GM23338 (cell line): ENCODE measurements around the gene TRMT11. TPM values are rescaled to one million over a fixed set of nuclear protein-coding genes. Genes with fewer than 3 reads are reported as not detected.

Experiments used
- ATAC-seq: fragments of 200-7000 bp; cut with Tn5 transposase; 3 replicates; pipeline ENCODE4 v1.9.1; 2020
- DNase-seq: peaks from one replicate; pipeline ENCODE4 v3.0.0-alpha.2; 2015; ENCODE audit warnings: low spot score
- H2AFZ ChIP-seq: fragments of 200-600 bp; sonication (generic); 2 replicates; pipeline ENCODE4 v1.8.0; 2016; ENCODE audit warnings: antibody characterized with exemption, mild to moderate bottlenecking, moderate library complexity
- H3F3A ChIP-seq: fragments of 200-600 bp; sonication (generic); replicated peaks from 2 replicates; pipeline ENCODE4 v1.8.0; 2017; ENCODE audit warnings: antibody characterized with exemption, mixed run types, low read depth
- H3K27ac ChIP-seq: fragments of 200-600 bp; sonication (generic); 2 replicates; pipeline ENCODE4 v1.6.1; 2016; ENCODE audit warnings: low read depth
- H3K27me3 ChIP-seq: fragments of 200-600 bp; sonication (generic); 2 replicates; pipeline ENCODE4 v1.8.0; 2016; ENCODE audit warnings: mild to moderate bottlenecking, mixed run types, moderate library complexity; ENCODE audit not compliant: insufficient read depth
- H3K36me3 ChIP-seq: fragments of 200-600 bp; sonication (generic); 2 replicates; pipeline ENCODE4 v1.8.0; 2016; ENCODE audit warnings: mild to moderate bottlenecking; ENCODE audit not compliant: insufficient read depth
- H3K4me1 ChIP-seq: fragments of 200-600 bp; sonication (generic); 2 replicates; pipeline ENCODE4 v1.8.0; 2016; ENCODE audit warnings: mild to moderate bottlenecking, moderate library complexity; ENCODE audit not compliant: insufficient read depth
- H3K4me2 ChIP-seq: fragments of 200-600 bp; sonication (generic); 2 replicates; pipeline ENCODE4 v1.7.1; 2017; ENCODE audit warnings: mixed run types
- H3K4me3 ChIP-seq: fragments of 200-600 bp; sonication (generic); 2 replicates; pipeline ENCODE4 v1.6.1; 2016; ENCODE audit warnings: mixed run types
- H3K79me2 ChIP-seq: fragments of 200-600 bp; sonication (generic); replicated peaks from 2 replicates; pipeline ENCODE4 v1.8.0; 2017; ENCODE audit warnings: mild to moderate bottlenecking; ENCODE audit not compliant: insufficient read depth
- H3K9me2 ChIP-seq: fragments of 200-600 bp; sonication (generic); 2 replicates; pipeline ENCODE4 v1.8.0; 2017; ENCODE audit not compliant: insufficient read depth
- H4K20me1 ChIP-seq: fragments of 200-600 bp; sonication (generic); replicated peaks from 2 replicates; pipeline ENCODE4 v1.8.0; 2017; ENCODE audit warnings: mild to moderate bottlenecking; ENCODE audit not compliant: insufficient read depth
- H3K27ac Mint-ChIP-seq: 2 replicates; pipeline ENCODE4 v1.8.0; 2020; ENCODE audit warnings: inconsistent platforms, mild to moderate bottlenecking, moderate library complexity, mixed read lengths
- H3K27me3 Mint-ChIP-seq: 3 replicates; pipeline ENCODE4 v1.8.0; 2022; ENCODE audit warnings: low read depth, mild to moderate bottlenecking, moderate library complexity, mixed read lengths, inconsistent platforms; ENCODE audit not compliant: insufficient read depth, poor library complexity
- H3K36me3 Mint-ChIP-seq: 3 replicates; pipeline ENCODE4 v1.8.0; 2021; ENCODE audit warnings: low read depth, mild to moderate bottlenecking, inconsistent platforms, moderate library complexity, mixed read lengths
- H3K4me1 Mint-ChIP-seq: 3 replicates; pipeline ENCODE4 v1.8.0; 2020; ENCODE audit warnings: mild to moderate bottlenecking, inconsistent platforms, mixed read lengths
- H3K4me3 Mint-ChIP-seq: 3 replicates; pipeline ENCODE4 v1.8.0; 2021; ENCODE audit warnings: moderate library complexity, mild to moderate bottlenecking, inconsistent platforms, mixed read lengths
- H3K9me3 Mint-ChIP-seq: 3 replicates; pipeline ENCODE4 v1.8.0; 2020; ENCODE audit warnings: moderate library complexity, mild to moderate bottlenecking, inconsistent platforms, mixed read lengths
- CREB1 ChIP-seq: fragments of 250-450 bp; sonication (Bioruptor Pico); IDR thresholded peaks from 2 replicates; pipeline ENCODE4 v1.5.0; 2020; ENCODE audit warnings: low read depth, mild to moderate bottlenecking, moderate library complexity
- CTCF ChIP-seq, 2 experiments: fragments of 200-600 bp in 1 of 2; sonication (generic) in 1 of 2; conservative IDR thresholded peaks; 2 replicates each; pipeline versions ENCODE4 v1.5.1 to v1.6.1; 2016 to 2017; ENCODE audit warnings: antibody characterized with exemption in 2 of 2, low read depth in 2 of 2, mild to moderate bottlenecking in 2 of 2, moderate library complexity in 1 of 2
- ETS1 ChIP-seq: IDR thresholded peaks from 2 replicates; pipeline ENCODE4 v1.6.1; 2016; ENCODE audit warnings: antibody characterized with exemption
- EZH2 ChIP-seq: fragments of 200-600 bp; sonication (generic); IDR thresholded peaks from one replicate; pipeline ENCODE4 v1.8.0; 2017; ENCODE audit warnings: antibody characterized with exemption, mild to moderate bottlenecking, low read depth; ENCODE audit not compliant: unreplicated experiment
- EZH2phosphoT487 ChIP-seq: fragments of 200-600 bp; sonication (generic); IDR thresholded peaks from one replicate; pipeline ENCODE4 v1.8.1; 2018; ENCODE audit warnings: antibody characterized with exemption; ENCODE audit not compliant: unreplicated experiment
- JUNB ChIP-seq: IDR thresholded peaks from one replicate; pipeline ENCODE4 v1.6.1; 2016; ENCODE audit warnings: antibody characterized with exemption; ENCODE audit not compliant: unreplicated experiment
- POLR2AphosphoS5 ChIP-seq: IDR thresholded peaks from 2 replicates; pipeline ENCODE4 v1.6.1; 2016; ENCODE audit warnings: antibody characterized with exemption, low read depth
- REST ChIP-seq: IDR thresholded peaks from one replicate; pipeline ENCODE4 v1.6.1; 2018; ENCODE audit warnings: antibody characterized with exemption; ENCODE audit not compliant: unreplicated experiment
- ZNF114 ChIP-seq: fragments of 250-450 bp; sonication (Bioruptor Pico); IDR thresholded peaks from 2 replicates; pipeline ENCODE4 v1.5.0; 2020; ENCODE audit warnings: mild to moderate bottlenecking, moderate library complexity
- polyA plus RNA-seq: library from polyadenylated mRNA; unstranded; fragments of >200 nt; fragmentation: Nextera tagmentation; extraction: Ambion mirVana; gene quantifications from 2 replicates; pipeline ENCODE4 v1.2.1, GENCODE V29; 2016
- total RNA-seq: library from RNA; depleted of rRNA; stranded (reverse); fragments of >200 nt; shearing (Covaris generic); gene quantifications from 2 replicates; pipeline ENCODE4 v1.2.3, GENCODE V29; 2014

The TRMT11 gene
- total and polyA plus RNA-seq, 2 experiments from 2014 or later, result 49.5 to 50.9 TPM

GRCh38 chr6:125983246-125983945 is 2.9 kb upstream of the TRMT11 start:
- Mint-ChIP-seq H3K4me1 (peaks cover 3% of the 10 kb centered on the region; the same call in 1 of the 3 replicates), H3K4me3 (no peak overlapping the region), H3K27me3 (no peaks in the 10 kb centered on the region), H3K27ac (no peak overlapping the region), H3K36me3 (no peaks in the 10 kb centered on the region), H3K9me3 (no peaks in the 10 kb centered on the region)
- ATAC-seq, result no peak
- Histone ChIP-seq H3K4me1 (peaks cover 20% of the 10 kb centered on the region), H3F3A (no peaks in the 10 kb centered on the region), H4K20me1 (peaks cover 5% of the 10 kb centered on the region; the same call in 1 of the 2 replicates), H3K27ac (no peak overlapping the region), H3K4me3 (no peak overlapping the region), H2AFZ (no peak overlapping the region), H3K27me3 (no peaks in the 10 kb centered on the region), H3K79me2 (peaks cover 21% of the 10 kb centered on the region), H3K9me2 (no peaks in the 10 kb centered on the region), H3K36me3 (no peaks in the 10 kb centered on the region), H3K4me2 (no peak overlapping the region)
- DNase-seq, result no peak
- TF ChIP-seq ZNF114 (no peak), REST (no peak), ETS1 (no peak), EZH2phosphoT487 (no peak), JUNB (no peak), CTCF (conservative IDR thresholded peaks at IDR 0.05; ENCODE audit: low read depth in 2 of 2) (no peak)

- DNase-seq (no peak), ATAC-seq (no peak)
- H3K4me1 ChIP-seq, result peaks cover 27% of the 10 kb centered on the region
- no peaks in the 10 kb centered on the region for H3K36me3 ChIP-seq
- H3K36me3 Mint-ChIP-seq, result no peaks in the 10 kb centered on the region
- no peak overlapping the region for H3K4me3 ChIP-seq
- no peak overlapping the region for H2AFZ ChIP-seq
- H3F3A ChIP-seq, result no peaks in the 10 kb centered on the region
- H3K4me1 Mint-ChIP-seq, result peaks cover 3% of the 10 kb centered on the region; the same call in 1 of the 3 replicates
- H3K9me2 ChIP-seq, result no peaks in the 10 kb centered on the region
- no peak overlapping the region; the same call in 1 of the 2 replicates for H3K27ac Mint-ChIP-seq
- no peak overlapping the region for H3K4me2 ChIP-seq
- H3K27me3 ChIP-seq, result no peaks in the 10 kb centered on the region
- peaks cover 5% of the 10 kb centered on the region; the same call in 1 of the 2 replicates for H4K20me1 ChIP-seq
- no peak overlapping the region for H3K27ac ChIP-seq
- no peak overlapping the region for H3K4me3 Mint-ChIP-seq
- no peaks in the 10 kb centered on the region for H3K9me3 Mint-ChIP-seq
- H3K79me2 ChIP-seq, result peaks cover 30% of the 10 kb centered on the region
- no peaks in the 10 kb centered on the region for H3K27me3 Mint-ChIP-seq
- TF ChIP-seq CREB1 (CRISPR knock-in tag) (no peak), ETS1 (no peak), POLR2AphosphoS5 (no peak), EZH2 (no peak), REST (no peak), CTCF (conservative IDR thresholded peaks at IDR 0.05; ENCODE audit: low read depth in 2 of 2) (no peak)
These were observed 2.0 kb upstream of the TRMT11 start for GRCh38 chr6:125984311-125984710.
